H9 (cell line): ENCODE data around the gene SFMBT2. TPM values are rescaled to one million over a fixed set of nuclear protein-coding genes. Genes with fewer than 3 reads are reported as not detected.

Experiments
- DNase-seq: peaks from one replicate; pipeline ENCODE4 v3.0.0-alpha.2; 2017
- H2AFZ ChIP-seq: one replicate; pipeline ENCODE4 v1.6.1; 2013; ENCODE audit warnings: mild to moderate bottlenecking, low read length, control low read depth, moderate library complexity
- H2AK5ac ChIP-seq: 2 replicates; pipeline ENCODE4 v1.6.1; 2013; ENCODE audit warnings: low read length, control low read depth, mixed read lengths; ENCODE audit not compliant: insufficient read length
- H2BK120ac ChIP-seq: one replicate; pipeline ENCODE4 v1.6.1; 2013; ENCODE audit warnings: low read depth, mild to moderate bottlenecking, low read length, control low read depth, inconsistent platforms; ENCODE audit not compliant: poor library complexity, severe bottlenecking
- H2BK12ac ChIP-seq: 2 replicates; pipeline ENCODE4 v1.6.1; 2013; ENCODE audit warnings: low read length, control low read depth, mixed read lengths, low read depth; ENCODE audit not compliant: insufficient read length
- H2BK15ac ChIP-seq: 2 replicates; pipeline ENCODE4 v1.6.1; 2013; ENCODE audit warnings: low read depth, low read length, control low read depth
- H2BK20ac ChIP-seq: one replicate; pipeline ENCODE4 v1.6.1; 2013; ENCODE audit warnings: low read depth, mild to moderate bottlenecking, low read length, control low read depth, inconsistent platforms; ENCODE audit not compliant: poor library complexity, severe bottlenecking
- H2BK5ac ChIP-seq: 2 replicates; pipeline ENCODE4 v1.6.1; 2013; ENCODE audit warnings: low read length, control low read depth, mixed read lengths; ENCODE audit not compliant: insufficient read length
- H3K14ac ChIP-seq: 2 replicates; pipeline ENCODE4 v1.6.1; 2013; ENCODE audit warnings: low read length, control low read depth; ENCODE audit not compliant: insufficient read depth
- H3K18ac ChIP-seq: 2 replicates; pipeline ENCODE4 v1.6.1; 2013; ENCODE audit warnings: low read depth, mild to moderate bottlenecking, mixed read lengths, low read length, control low read depth; ENCODE audit not compliant: insufficient read length
- H3K23ac ChIP-seq: 2 replicates; pipeline ENCODE4 v1.6.1; 2013; ENCODE audit warnings: low read length, control low read depth, mixed read lengths, low read depth; ENCODE audit not compliant: insufficient read length
- H3K23me2 ChIP-seq: 2 replicates; pipeline ENCODE4 v1.6.1; 2013; ENCODE audit warnings: low read depth, mild to moderate bottlenecking, mixed read lengths, low read length, control low read depth; ENCODE audit not compliant: insufficient read length, poor library complexity, severe bottlenecking
- H3K27ac ChIP-seq: 2 replicates; pipeline ENCODE4 v1.5.1; 2013; ENCODE audit warnings: low read length, control low read depth, mixed read lengths, low read depth; ENCODE audit not compliant: insufficient read length
- H3K27me3 ChIP-seq: 2 replicates; pipeline ENCODE4 v1.6.1; 2013; ENCODE audit warnings: low read length, control low read depth, inconsistent platforms; ENCODE audit not compliant: insufficient read depth
- H3K4ac ChIP-seq: 2 replicates; pipeline ENCODE4 v1.6.1; 2013; ENCODE audit warnings: low read depth, mild to moderate bottlenecking, control low read depth, inconsistent platforms, low read length, moderate library complexity
- H3K4me1 ChIP-seq: 2 replicates; pipeline ENCODE4 v1.6.1; 2013; ENCODE audit warnings: low read length, control low read depth, inconsistent platforms; ENCODE audit not compliant: insufficient read depth
- H3K4me2 ChIP-seq: 2 replicates; pipeline ENCODE4 v1.6.1; 2013; ENCODE audit warnings: low read length, control low read depth, mixed read lengths; ENCODE audit not compliant: insufficient read length, insufficient read depth
- H3K56ac ChIP-seq: 2 replicates; pipeline ENCODE4 v1.6.1; 2013; ENCODE audit warnings: low read depth, mild to moderate bottlenecking, mixed read lengths, low read length, control low read depth; ENCODE audit not compliant: insufficient read length
- H3K79me1 ChIP-seq: 2 replicates; pipeline ENCODE4 v1.6.1; 2013; ENCODE audit warnings: low read depth, mild to moderate bottlenecking, moderate library complexity, low read length, control low read depth, inconsistent platforms; ENCODE audit not compliant: insufficient read depth, poor library complexity, severe bottlenecking
- H3K79me2 ChIP-seq: 2 replicates; pipeline ENCODE4 v1.6.1; 2013; ENCODE audit warnings: low read length, control low read depth, inconsistent platforms; ENCODE audit not compliant: insufficient read depth
- H3K9ac ChIP-seq: 2 replicates; pipeline ENCODE4 v1.6.1; 2013; ENCODE audit warnings: low read length, control low read depth, mixed read lengths; ENCODE audit not compliant: insufficient read length; ENCODE audit errors: extremely low read depth
- H3K9me3 ChIP-seq: one replicate; pipeline ENCODE4 v1.6.1; 2013; ENCODE audit warnings: low read depth, low read length, inconsistent platforms; ENCODE audit not compliant: control insufficient read depth
- H3T11ph ChIP-seq: one replicate; pipeline ENCODE4 v1.6.1; 2013; ENCODE audit warnings: mild to moderate bottlenecking, low read length, control low read depth, inconsistent platforms
- H4K20me1 ChIP-seq: one replicate; pipeline ENCODE4 v1.6.1; 2013; ENCODE audit not compliant: control insufficient read depth, insufficient read length, insufficient read depth
- H4K5ac ChIP-seq: 2 replicates; pipeline ENCODE4 v1.6.1; 2013; ENCODE audit warnings: low read depth, mild to moderate bottlenecking, mixed read lengths, low read length, control low read depth; ENCODE audit not compliant: insufficient read length
- H4K8ac ChIP-seq: replicated peaks from 2 replicates; pipeline ENCODE4 v1.6.1; 2013; ENCODE audit warnings: low read length, control low read depth, mixed read lengths, low read depth; ENCODE audit not compliant: insufficient read length
- H4K91ac ChIP-seq: 2 replicates; pipeline ENCODE4 v1.6.1; 2013; ENCODE audit warnings: low read depth, mild to moderate bottlenecking, moderate library complexity, mixed read lengths, low read length, control low read depth; ENCODE audit not compliant: insufficient read length
- H3K27ac Mint-ChIP-seq, 3 experiments: 2 replicates in 2 of 3; 3 replicates in 1 of 3; pipeline ENCODE4 v1.8.0; 2020 to 2021; ENCODE audit warnings: mixed read lengths in 3 of 3, mild to moderate bottlenecking in 1 of 3, moderate library complexity in 1 of 3
- H3K27me3 Mint-ChIP-seq: 2 replicates; pipeline ENCODE4 v1.8.0; 2021; ENCODE audit warnings: low read depth, mild to moderate bottlenecking, moderate library complexity, mixed read lengths
- H3K36me3 Mint-ChIP-seq, 3 experiments: 2 replicates in 2 of 3; 3 replicates in 1 of 3; pipeline ENCODE4 v1.8.0; 2020 to 2021; ENCODE audit warnings: low read depth in 3 of 3, mixed read lengths in 3 of 3; ENCODE audit not compliant: insufficient read depth in 1 of 3
- H3K4me1 Mint-ChIP-seq, 2 experiments: 2 replicates each; pipeline ENCODE4 v1.8.0; 2020; ENCODE audit warnings: mixed read lengths in 2 of 2
- H3K4me3 Mint-ChIP-seq, 2 experiments: 2 replicates in 1 of 2; 3 replicates in 1 of 2; pipeline ENCODE4 v1.8.0; 2020 to 2021; ENCODE audit warnings: mild to moderate bottlenecking in 2 of 2, mixed read lengths in 2 of 2, moderate library complexity in 1 of 2
- H3K9me3 Mint-ChIP-seq, 2 experiments: 2 replicates in 1 of 2; 3 replicates in 1 of 2; pipeline ENCODE4 v1.8.0; 2020; ENCODE audit warnings: mild to moderate bottlenecking in 2 of 2, mixed read lengths in 2 of 2, moderate library complexity in 1 of 2
- WGBS: extraction: QIAGEN DNeasy Blood & Tissue Kit; methylation state at CpG from one replicate; pipeline ENCODE4 v1.1.7; 2013; ENCODE audit warnings: missing lambda C conversion rate, low lambda C conversion rate, mixed read lengths; ENCODE audit not compliant: insufficient read length; ENCODE audit errors: extremely low coverage; 5-methylcytosine and 5-hydroxymethylcytosine counted together
- total RNA-seq: library from RNA; stranded (reverse); gene quantifications from 2 replicates; pipeline ENCODE4 v1.2.1, GENCODE V29; 2021
- TF ChIP-seq, protein P1 (sequence below): fragments of 200-600 bp; sonication (generic); conservative IDR thresholded peaks from 3 replicates; pipeline ENCODE4 v1.8.0; 2021; ENCODE audit warnings: antibody characterized with exemption, mild to moderate bottlenecking

The SFMBT2 gene
- total RNA-seq, 1 experiment from 2014 or later, result 5.3 TPM

DNA sequence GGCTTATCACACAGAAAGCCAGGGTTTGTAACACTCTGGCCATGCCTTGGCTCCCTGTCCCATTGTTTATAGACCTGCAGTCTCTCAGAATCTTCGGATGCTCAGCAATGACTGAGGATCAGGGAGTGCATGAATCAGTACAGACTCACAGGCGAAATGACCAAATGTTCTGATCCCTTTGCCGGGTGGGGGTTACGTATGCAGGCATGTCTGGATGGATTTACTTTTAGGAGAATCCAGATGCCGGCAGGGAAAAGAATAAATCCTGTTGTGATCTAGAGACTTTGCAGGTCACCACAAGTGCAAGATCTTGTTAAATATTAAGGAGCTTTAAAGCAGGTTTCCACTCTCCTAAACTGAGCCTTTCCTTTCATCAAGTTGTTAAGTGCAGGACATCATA is 149.5 kb downstream of the SFMBT2 start:
- no peak overlapping the region for H2BK5ac ChIP-seq

More for the DNA sequence above, 149.5 kb downstream of the SFMBT2 start:
- H3K27me3 Mint-ChIP-seq, result no peaks in the 10 kb centered on the region
- H3K79me2 ChIP-seq, result no peaks in the 10 kb centered on the region
- no peak overlapping the region for H3K18ac ChIP-seq
- no peak overlapping the region for H3K56ac ChIP-seq
- peaks cover 0 to 3% (median 0%) of the 10 kb centered on the region in 3 experiments; a peak in 1 of 7 replicates for H3K36me3 Mint-ChIP-seq
- H3K4me2 ChIP-seq, result no peak overlapping the region
- H3K4me1 Mint-ChIP-seq, result peaks cover 2 to 3% of the 10 kb centered on the region in 2 experiments; a peak in 3 of 4 replicates
- H3K27me3 ChIP-seq, result no peaks in the 10 kb centered on the region
- H3K4ac ChIP-seq, result no peak overlapping the region
- no peak overlapping the region for H3K9ac ChIP-seq
- H3K14ac ChIP-seq, result no peak overlapping the region
- no peak overlapping the region for H2BK120ac ChIP-seq
- no peaks in the 10 kb centered on the region for H3K9me3 Mint-ChIP-seq
- no peak for DNase-seq
- H3K4me1 ChIP-seq, result no peaks in the 10 kb centered on the region
- no peak overlapping the region for H3K27ac ChIP-seq
- no peak overlapping the region for H3K4me3 Mint-ChIP-seq
- H2BK20ac ChIP-seq, result no peak overlapping the region
- H3T11ph ChIP-seq, result no peak overlapping the region
- no peak overlapping the region for H4K91ac ChIP-seq
- H4K5ac ChIP-seq, result no peak overlapping the region
- H3K9me3 ChIP-seq, result no peaks in the 10 kb centered on the region
- H3K27ac Mint-ChIP-seq, result no peak overlapping the region
- H2BK15ac ChIP-seq, result no peak overlapping the region
- no peak overlapping the region for H3K23ac ChIP-seq
- H4K8ac ChIP-seq, result no peak overlapping the region
- no CpG with 5 or more reads among the region's 5 CpGs for WGBS
- no peaks in the 10 kb centered on the region for H3K23me2 ChIP-seq
- no peaks in the 10 kb centered on the region for H3K79me1 ChIP-seq
- TF ChIP-seq, protein P1, sequence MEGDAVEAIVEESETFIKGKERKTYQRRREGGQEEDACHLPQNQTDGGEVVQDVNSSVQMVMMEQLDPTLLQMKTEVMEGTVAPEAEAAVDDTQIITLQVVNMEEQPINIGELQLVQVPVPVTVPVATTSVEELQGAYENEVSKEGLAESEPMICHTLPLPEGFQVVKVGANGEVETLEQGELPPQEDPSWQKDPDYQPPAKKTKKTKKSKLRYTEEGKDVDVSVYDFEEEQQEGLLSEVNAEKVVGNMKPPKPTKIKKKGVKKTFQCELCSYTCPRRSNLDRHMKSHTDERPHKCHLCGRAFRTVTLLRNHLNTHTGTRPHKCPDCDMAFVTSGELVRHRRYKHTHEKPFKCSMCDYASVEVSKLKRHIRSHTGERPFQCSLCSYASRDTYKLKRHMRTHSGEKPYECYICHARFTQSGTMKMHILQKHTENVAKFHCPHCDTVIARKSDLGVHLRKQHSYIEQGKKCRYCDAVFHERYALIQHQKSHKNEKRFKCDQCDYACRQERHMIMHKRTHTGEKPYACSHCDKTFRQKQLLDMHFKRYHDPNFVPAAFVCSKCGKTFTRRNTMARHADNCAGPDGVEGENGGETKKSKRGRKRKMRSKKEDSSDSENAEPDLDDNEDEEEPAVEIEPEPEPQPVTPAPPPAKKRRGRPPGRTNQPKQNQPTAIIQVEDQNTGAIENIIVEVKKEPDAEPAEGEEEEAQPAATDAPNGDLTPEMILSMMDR, result no peak
- H2AK5ac ChIP-seq, result no peak overlapping the region
- H2BK12ac ChIP-seq, result no peak overlapping the region
- H4K20me1 ChIP-seq, result no peaks in the 10 kb centered on the region
- no peak overlapping the region for H2AFZ ChIP-seq
